HG03521 (cell line): ENCODE measurements around the gene KRTAP4-4.
"Not testable (repeated sequence)": the region's sequence is repeated elsewhere in the genome, so short reads cannot be mapped to it uniquely, and the experiment has no call there.

Experiments
- ATAC-seq: cut with Tn5 transposase; IDR thresholded peaks from one replicate; pipeline ENCODE4 v1.9.1; 2021; ENCODE audit warnings: mild to moderate bottlenecking, moderate library complexity; ENCODE audit not compliant: unreplicated experiment

KRTAP4-4 gene

GRCh38 chr17:41160648-41161047 is at the start of gene KRTAP4-4:
KRTAP4-4 (minus strand) TSS chr17:41160748; CDS start chr17:41160691, 57 bp downstream.
- no peak for ATAC-seq

GRCh38 chr17:41199421-41200078 is 39.0 kb upstream of the KRTAP4-4 start:
- no peak for ATAC-seq

- no peak for ATAC-seq
Observed at GRCh38 chr17:41196068-41196467, 35.5 kb upstream of the KRTAP4-4 start.

GRCh38 chr17:41190328-41190727 is 29.8 kb upstream of the KRTAP4-4 start:
- no peak for ATAC-seq

- not testable (repeated sequence) for ATAC-seq
Observed at GRCh38 chr17:41189837-41190318, 29.3 kb upstream of the KRTAP4-4 start, which contains the start of gene KRTAP9-1. KRTAP9-1 (plus strand) TSS chr17:41189887; CDS start chr17:41189887, 0 bp downstream.

- no peak for ATAC-seq
Observed at GRCh38 chr17:41186872-41187271, 26.3 kb upstream of the KRTAP4-4 start.

- ATAC-seq = no peak
Observed at GRCh38 chr17:41185001-41185400, 24.5 kb upstream of the KRTAP4-4 start.

- no peak for ATAC-seq
Observed at GRCh38 chr17:41184480-41184961, 24.0 kb upstream of the KRTAP4-4 start, which contains the start of gene KRTAP4-1. KRTAP4-1 (minus strand) TSS chr17:41184911; CDS start chr17:41184854, 57 bp downstream.

GRCh38 chr17:41178843-41179616 is 18.5 kb upstream of the KRTAP4-4 start:
- ATAC-seq = no peak

- ATAC-seq = no peak
Observed at GRCh38 chr17:41178341-41178740, 17.8 kb upstream of the KRTAP4-4 start.

- ATAC-seq = no peak
Observed at GRCh38 chr17:41177727-41178271, 17.3 kb upstream of the KRTAP4-4 start, which contains the start of gene KRTAP4-2. KRTAP4-2 (minus strand) TSS chr17:41178221; CDS start chr17:41178164, 57 bp downstream.

- no peak for ATAC-seq
Observed at GRCh38 chr17:41176744-41177387, 16.3 kb upstream of the KRTAP4-4 start.

- ATAC-seq = no peak
Observed at GRCh38 chr17:41171886-41172285, 11.3 kb upstream of the KRTAP4-4 start.

GRCh38 chr17:41168121-41168520 is 7.6 kb upstream of the KRTAP4-4 start, which contains the start of gene KRTAP4-3:
KRTAP4-3 (minus strand) TSS chr17:41168221; CDS start chr17:41168172, 49 bp downstream.
- ATAC-seq = no peak

GRCh38 chr17:41167561-41167960 is 7.0 kb upstream of the KRTAP4-4 start:
- no peak for ATAC-seq

- no peak for ATAC-seq
Observed at GRCh38 chr17:41163828-41164227, 3.3 kb upstream of the KRTAP4-4 start.

- ATAC-seq = not testable (repeated sequence)
Observed at GRCh38 chr17:41160190-41160589, 358 bp downstream of the KRTAP4-4 start.

- ATAC-seq = no peak
Observed at GRCh38 chr17:41153856-41154255, 6.7 kb downstream of the KRTAP4-4 start.

- ATAC-seq = no peak
Observed at GRCh38 chr17:41151525-41151924, 9.0 kb downstream of the KRTAP4-4 start.

- ATAC-seq = no peak
Observed at GRCh38 chr17:41150026-41150425, 10.5 kb downstream of the KRTAP4-4 start.

- no peak for ATAC-seq
Observed at GRCh38 chr17:41149652-41149985, 10.9 kb downstream of the KRTAP4-4 start, which contains the start of gene KRTAP4-5. KRTAP4-5 (minus strand) TSS chr17:41149825; CDS start chr17:41149767, 58 bp downstream.
